C4-2B (cell line): ENCODE measurements around the gene UVRAG.

Experiments
- CTCF ChIP-seq: fragments of 450-650 bp; conservative IDR thresholded peaks from 2 replicates; pipeline ENCODE4 v1.5.1; 2017; ENCODE audit warnings: mild to moderate bottlenecking
- ZFX ChIP-seq: fragments of 450-650 bp; IDR thresholded peaks from 2 replicates; pipeline ENCODE4 v1.6.1; 2017

DNA sequence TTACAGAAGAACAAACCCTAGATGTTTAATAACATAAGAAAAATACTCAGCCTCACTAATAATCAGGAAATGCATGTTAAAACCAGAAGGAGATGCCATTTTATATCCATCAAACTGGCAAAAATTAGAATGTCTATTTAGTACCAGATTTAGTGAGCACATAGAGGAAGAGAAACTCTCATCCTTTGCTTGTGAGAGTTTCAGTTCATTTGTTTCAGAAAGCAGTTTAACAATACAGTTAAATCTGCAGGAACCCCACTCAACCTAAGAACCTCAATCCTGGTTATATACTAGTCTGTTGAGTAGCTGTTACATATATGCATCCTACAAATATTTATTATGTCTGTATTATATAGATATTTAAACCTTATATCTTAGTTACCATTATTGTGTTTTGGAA is 218.7 kb downstream of the UVRAG start:
- TF ChIP-seq CTCF (no peak), ZFX (no peak)
